HG03064 (cell line): ENCODE data around the gene KCNAB1.
"Not testable (repeated sequence)": the region's sequence is repeated elsewhere in the genome, so short reads cannot be mapped to it uniquely, and the experiment has no call there.

Experiments used
- ATAC-seq: cut with Tn5 transposase; IDR thresholded peaks from one replicate; pipeline ENCODE4 v1.9.1; 2021; ENCODE audit warnings: low read depth; ENCODE audit not compliant: unreplicated experiment

KCNAB1 gene

GRCh38 chr3:156120528-156121251 lies at the start of gene KCNAB1:
TSS of gene KCNAB1 (plus strand) at chr3:156120578.
- no peak for ATAC-seq

DNA sequence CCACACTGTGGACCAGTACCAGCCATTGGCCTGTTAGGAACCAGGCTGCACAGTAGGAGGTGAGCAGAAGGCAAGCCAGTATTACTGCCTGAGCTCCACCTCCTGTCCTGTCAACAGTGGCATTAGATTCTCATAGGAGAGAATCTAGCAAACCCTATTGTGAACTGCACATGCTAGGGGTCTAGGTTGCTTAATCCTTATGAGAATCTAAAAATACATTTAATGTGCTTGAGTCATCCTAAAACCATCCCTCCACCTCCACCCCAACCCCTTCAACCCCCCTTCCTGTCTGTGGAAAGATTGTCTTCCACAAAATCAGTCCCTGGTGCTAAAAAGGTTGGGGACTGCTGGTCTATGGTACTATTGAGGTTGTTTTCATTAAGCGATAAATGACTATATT lies 49.3 kb upstream of the KCNAB1 start:
- ATAC-seq = no peak

DNA sequence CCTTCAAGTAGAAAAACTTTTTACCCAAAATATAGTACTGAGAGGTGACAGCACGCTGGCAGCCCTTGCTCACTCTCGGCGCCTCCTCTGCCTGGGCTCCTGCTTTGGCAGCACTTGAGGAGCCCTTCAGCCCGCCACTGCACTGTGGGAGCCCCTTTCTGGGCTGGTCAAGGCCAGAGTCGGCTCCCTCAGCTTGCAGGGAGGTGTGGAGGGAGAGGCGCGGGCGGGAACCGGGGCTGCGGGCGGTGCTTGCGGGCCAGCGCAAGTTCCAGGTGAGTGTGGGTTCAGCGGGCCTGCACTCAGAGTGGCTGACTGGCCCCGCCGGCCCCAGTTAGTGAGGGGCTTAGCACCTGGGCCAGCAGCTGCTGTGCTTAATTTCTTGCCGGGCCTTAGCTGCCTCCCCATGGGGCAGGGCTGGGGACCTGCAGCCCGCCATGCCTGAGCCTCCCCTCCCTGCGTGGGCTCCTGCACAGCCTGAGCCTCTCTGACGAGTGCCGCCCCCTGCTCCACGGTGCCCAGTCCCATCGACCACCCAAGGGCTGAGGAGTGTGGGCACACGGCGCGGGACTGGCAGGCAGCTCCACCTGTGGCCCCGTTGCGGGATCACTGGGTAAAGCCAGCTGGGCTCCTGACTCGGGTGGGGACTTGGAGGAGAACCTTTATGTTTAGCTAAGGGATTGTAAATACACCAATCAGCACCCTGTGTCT lies 47.3 kb upstream of the KCNAB1 start:
- ATAC-seq = not testable (repeated sequence)

- no peak for ATAC-seq
These were observed 30.3 kb upstream of the KCNAB1 start for GRCh38 chr3:156090126-156090525.

GRCh38 chr3:156093964-156094363 lies 26.4 kb upstream of the KCNAB1 start:
- no peak for ATAC-seq

- no peak for ATAC-seq
These were observed 26.0 kb upstream of the KCNAB1 start for GRCh38 chr3:156094391-156094790.

DNA sequence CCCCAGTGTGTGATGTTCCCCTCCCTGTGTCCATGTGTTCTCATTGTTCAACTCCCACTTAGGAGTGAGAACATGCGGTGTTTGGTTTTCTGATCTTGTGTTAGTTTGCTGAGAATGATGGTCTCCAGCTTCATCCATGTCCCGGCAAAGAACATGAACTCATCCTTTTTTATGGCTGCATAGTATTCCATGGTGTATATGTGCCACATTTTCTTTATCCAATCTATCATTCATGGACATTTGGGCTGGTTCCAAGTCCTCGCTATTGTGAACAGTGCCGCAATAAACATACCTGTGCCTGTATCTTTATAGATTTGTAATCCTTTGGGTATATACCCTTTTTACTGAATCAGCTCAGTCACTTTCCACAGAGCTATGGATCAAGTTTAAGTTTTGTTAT lies 24.7 kb upstream of the KCNAB1 start:
- not testable (repeated sequence) for ATAC-seq

DNA sequence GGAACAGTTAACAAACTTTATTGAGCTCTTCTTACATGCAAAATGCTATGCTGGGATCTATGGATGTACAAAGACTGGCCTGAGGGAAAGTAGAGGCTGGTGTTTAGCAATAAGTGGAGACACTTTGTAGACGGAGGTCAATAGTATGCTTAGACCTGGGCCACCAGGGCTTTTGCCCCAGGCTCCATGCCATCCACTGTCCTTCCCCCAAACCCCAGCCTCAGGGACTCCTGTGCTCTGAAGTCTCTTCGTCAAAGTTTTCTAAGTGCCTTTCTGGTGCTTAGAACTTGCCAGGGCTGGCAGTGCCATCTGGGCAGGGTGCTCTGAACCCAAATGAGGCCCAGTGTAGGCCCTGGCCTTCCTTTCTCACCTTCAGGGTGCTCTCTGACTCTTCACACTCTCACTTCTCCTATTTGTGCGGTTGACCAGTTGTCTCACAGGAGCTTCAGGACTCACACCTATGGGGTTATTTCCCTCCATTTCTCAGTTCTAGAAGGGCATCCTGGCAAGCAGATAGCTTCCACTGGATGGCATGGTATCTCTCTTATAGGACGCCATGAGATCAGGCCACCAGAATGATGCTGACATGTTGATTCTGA lies 21.8 kb upstream of the KCNAB1 start:
- no peak for ATAC-seq

DNA sequence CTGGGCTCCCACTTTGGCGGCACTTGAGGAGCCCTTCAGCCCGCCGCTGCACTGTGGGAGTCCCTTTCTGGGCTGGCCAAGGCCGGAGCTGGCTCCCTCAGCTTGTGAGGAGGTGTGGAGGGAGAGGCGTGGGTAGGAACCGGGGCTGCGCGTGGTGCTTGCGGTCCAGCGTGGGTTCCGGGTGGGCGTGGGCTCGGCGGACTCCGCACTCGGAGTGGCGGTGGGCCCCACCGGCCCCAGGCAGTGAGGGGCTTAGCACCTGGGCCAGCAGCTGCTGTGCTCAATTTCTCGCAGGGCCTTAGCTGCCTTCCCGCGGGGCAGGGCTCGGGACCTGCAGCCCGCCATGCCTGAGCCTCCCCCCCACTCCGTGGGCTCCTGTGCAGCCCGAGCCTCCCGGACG lies 21.0 kb upstream of the KCNAB1 start:
- not testable (repeated sequence) for ATAC-seq

- ATAC-seq = not testable (repeated sequence)
These were observed 20.4 kb upstream of the KCNAB1 start for GRCh38 chr3:156099984-156100383.

DNA sequence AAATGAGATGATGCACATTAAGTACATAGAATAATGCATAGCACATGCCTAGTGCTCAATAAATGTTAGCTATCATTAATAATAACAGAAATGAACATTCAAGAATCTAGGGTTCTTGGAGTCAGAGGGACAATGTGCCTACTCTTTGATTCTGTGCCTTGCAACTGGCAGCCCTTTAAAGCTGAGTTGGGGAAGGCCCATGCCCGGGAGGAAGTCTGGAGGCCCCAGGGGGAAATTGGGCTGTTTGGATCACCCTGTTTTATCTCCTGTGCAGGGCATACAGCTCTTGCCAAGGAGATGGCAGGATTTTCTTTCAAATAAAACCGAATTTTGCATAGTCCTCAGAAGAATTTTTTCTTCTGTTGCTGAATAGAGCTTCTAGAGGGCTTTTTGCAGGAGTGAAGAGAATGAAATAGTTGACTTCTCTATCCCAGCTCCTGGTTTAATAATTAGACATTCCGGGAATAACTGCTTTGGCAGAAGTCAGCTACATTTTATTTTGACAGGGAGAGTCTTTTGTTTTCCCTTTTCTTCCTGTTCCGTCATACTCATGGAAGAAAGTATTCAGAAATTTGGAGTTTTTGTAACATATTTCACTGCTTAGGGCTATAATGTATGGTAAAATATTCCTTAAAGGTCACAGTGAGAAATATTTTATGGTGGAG lies 18.0 kb upstream of the KCNAB1 start:
- ATAC-seq = no peak

DNA sequence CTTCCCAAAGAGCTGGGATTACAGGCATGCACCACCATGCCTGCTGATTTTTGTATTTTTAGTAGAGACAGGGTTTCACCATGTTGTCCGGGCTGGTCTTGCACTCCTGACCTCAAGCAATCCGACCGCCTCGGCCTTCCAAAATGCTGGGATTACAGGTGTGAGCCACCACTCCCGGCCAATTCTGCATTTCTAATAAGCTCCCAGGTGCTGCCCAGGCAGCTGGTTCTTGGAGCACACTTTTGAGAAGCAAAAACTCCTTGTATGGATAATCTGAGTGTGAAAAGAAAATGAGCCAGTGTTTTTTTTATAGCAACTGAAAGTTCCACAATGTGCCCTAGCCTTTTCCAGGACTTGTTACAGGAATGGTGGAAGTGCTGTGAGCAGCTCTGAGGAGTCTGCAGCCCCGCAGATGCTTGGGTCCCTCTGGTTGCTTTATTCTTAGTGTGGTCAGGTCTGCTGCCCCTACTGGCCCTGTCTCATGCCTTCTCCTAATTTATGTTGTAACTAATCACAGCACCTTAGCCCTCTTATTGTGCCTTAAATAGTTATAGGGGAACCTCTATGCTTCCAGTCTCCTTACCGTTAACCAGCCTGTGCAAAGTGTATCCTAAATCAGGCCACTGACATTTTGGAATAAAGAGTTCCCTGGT lies 13.5 kb upstream of the KCNAB1 start:
- no peak for ATAC-seq

- no peak for ATAC-seq
These were observed 12.9 kb upstream of the KCNAB1 start for GRCh38 chr3:156107504-156107903.

DNA sequence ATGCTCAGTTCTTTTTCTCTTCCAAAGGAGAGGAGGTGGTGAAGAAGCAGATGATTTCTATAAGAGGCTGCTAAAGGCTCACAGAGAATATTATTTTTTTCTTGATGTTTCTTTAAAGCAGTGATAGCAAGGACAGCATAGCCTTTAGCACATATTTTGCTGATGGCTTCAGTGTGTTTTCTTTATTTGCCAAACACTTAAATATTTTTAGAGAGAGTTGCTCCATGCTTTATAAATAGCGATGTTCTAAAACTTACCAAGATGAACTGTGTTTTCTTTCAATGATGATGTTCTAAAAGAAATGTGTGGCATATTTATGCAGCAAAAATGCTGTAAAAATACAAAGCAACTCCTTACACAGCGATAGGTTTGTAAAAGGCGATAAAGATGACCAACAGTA lies 11.8 kb upstream of the KCNAB1 start:
- ATAC-seq = no peak

- ATAC-seq = no peak
These were observed 10.4 kb upstream of the KCNAB1 start for GRCh38 chr3:156109989-156110388.

- ATAC-seq = no peak
These were observed 6.1 kb downstream of the KCNAB1 start for GRCh38 chr3:156126467-156126866.

DNA sequence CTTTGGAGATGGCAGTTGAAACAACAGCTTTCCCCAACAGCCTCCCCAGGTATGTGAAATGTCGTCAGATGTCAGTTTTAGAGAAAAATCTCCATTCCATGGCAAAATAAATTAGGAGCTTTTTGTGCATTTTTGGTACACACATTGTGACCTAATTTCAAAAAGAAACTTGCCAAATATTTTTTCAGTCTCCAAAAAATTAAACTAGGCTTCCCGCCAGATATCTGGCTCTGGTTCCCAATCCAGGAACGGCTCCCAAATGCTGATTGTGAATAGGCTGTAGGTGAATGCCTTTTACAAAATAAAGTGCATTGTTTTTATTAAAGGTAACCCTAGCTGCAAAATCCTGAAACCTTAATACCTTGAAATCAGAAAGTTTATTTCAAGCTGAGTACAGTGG lies 10.9 kb downstream of the KCNAB1 start:
- ATAC-seq = no peak

DNA sequence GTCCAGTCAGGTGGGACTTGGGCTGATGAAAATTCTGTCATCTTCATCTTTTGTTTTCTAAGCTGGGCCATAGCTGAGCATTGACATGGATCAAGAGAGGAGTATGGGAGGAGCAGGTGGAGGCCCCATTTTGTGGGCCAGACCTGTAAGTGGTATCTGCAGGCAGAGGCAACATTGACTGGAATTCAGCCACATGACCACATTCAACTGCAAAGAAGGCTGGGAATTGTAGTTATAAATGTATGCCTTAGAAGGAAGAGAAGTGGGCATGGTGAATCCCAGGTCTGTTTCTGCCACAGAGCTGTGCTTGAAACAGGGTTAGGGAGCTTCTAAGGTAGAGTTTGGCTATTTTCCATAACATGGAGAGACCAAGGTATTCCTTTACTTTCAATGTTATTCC lies 11.4 kb downstream of the KCNAB1 start:
- ATAC-seq = no peak

GRCh38 chr3:156132313-156132712 lies 11.9 kb downstream of the KCNAB1 start:
- ATAC-seq = no peak

DNA sequence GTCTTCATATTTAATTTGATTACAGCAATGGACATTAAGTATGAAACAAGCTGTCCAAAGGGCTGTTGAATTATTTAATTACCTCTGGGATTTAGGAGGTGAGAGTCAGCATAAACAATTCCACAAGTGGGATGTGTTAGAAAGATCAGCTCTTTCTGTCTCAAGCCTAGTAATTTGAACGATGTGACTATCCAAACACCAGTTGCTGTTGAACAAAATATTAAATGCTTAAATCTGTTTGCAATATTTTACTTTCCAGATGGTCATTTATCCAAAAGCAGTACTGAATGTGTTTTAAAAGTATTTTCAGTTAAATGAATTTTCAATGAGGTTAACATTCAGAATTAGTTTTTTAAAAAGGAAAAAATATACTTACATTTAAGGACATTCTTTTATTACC lies 12.7 kb downstream of the KCNAB1 start:
- ATAC-seq = no peak
